HEK293 (cell line): ENCODE measurements around the gene MRGPRX2.

Source experiments
- ZBTB7A ChIP-seq: fragments of 450-650 bp; formaldehyde crosslinking; IDR thresholded peaks from 2 replicates; pipeline ENCODE4 v1.5.1; 2016; ENCODE audit warnings: low read depth, missing biosample characterization, missing genetic modification characterization
- ZNF138 ChIP-seq: fragments of 450-650 bp; formaldehyde crosslinking; IDR thresholded peaks from 2 replicates; pipeline ENCODE4 v1.5.1; 2016; ENCODE audit warnings: missing biosample characterization, missing genetic modification characterization, borderline replicate concordance
- ZNF501 ChIP-seq: fragments of 450-650 bp; formaldehyde crosslinking; IDR thresholded peaks from 2 replicates; pipeline ENCODE4 v1.5.1; 2016; ENCODE audit warnings: missing biosample characterization, missing genetic modification characterization
- ZNF677 ChIP-seq: fragments of 450-650 bp; IDR thresholded peaks from 2 replicates; pipeline ENCODE4 v1.5.0; 2018; ENCODE audit warnings: missing biosample characterization, mild to moderate bottlenecking, missing genetic modification characterization, moderate library complexity
- TF ChIP-seq, protein P1 (sequence below): fragments of 450-650 bp; formaldehyde crosslinking; IDR thresholded peaks from 2 replicates; pipeline ENCODE4 v1.5.1; 2016; ENCODE audit warnings: missing biosample characterization, missing genetic modification characterization

DNA sequence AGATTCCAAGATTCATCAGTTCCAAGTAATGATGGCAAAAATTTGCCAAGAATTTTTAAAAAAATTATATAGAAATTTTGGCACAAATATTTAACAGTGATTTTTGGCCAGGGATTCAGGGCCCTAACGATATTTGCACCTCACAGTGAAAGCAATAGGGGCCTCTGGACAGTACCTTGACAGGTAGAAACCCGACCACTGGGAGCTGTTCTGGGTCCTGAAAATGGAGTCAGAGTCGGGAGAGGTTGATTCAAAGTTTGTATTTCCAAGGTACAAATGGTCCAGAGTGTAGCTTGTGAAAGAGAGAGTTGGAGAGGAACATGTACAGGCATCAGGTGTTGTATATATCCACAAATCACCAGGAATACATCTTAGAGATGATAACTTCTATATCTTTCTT is 41.6 kb downstream of the MRGPRX2 start:
- TF ChIP-seq ZNF677 (tag by site-specific recombination) (no peak), ZBTB7A (tag by site-specific recombination) (no peak), ZNF501 (tag by site-specific recombination) (no peak), ZNF138 (tag by site-specific recombination) (no peak)
- TF ChIP-seq, protein P1, sequence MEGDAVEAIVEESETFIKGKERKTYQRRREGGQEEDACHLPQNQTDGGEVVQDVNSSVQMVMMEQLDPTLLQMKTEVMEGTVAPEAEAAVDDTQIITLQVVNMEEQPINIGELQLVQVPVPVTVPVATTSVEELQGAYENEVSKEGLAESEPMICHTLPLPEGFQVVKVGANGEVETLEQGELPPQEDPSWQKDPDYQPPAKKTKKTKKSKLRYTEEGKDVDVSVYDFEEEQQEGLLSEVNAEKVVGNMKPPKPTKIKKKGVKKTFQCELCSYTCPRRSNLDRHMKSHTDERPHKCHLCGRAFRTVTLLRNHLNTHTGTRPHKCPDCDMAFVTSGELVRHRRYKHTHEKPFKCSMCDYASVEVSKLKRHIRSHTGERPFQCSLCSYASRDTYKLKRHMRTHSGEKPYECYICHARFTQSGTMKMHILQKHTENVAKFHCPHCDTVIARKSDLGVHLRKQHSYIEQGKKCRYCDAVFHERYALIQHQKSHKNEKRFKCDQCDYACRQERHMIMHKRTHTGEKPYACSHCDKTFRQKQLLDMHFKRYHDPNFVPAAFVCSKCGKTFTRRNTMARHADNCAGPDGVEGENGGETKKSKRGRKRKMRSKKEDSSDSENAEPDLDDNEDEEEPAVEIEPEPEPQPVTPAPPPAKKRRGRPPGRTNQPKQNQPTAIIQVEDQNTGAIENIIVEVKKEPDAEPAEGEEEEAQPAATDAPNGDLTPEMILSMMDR (tag by site-specific recombination), result no peak
